ENCODE measurements around the gene AUH.

- TF ChIP-seq NFE2L1 (tag; IDR thresholded peaks at IDR 0.05; ENCODE audit: borderline replicate concordance, low read depth) (no peak), ATF2 (CRISPR knock-in tag; IDR thresholded peaks at IDR 0.05) (no peak), HMBOX1 (IDR thresholded peaks at IDR 0.05) (no peak), MTA1 (IDR thresholded peaks at IDR 0.05; ENCODE audit: borderline replicate concordance) (no peak), RNF2 (IDR thresholded peaks at IDR 0.05) (no peak), CBX3 (IDR thresholded peaks at IDR 0.05; ENCODE audit: borderline replicate concordance in 1 of 2, low read length in 2 of 2) (no peak), MAX (CRISPR knock-in tag; IDR thresholded peaks at IDR 0.05) (no peak), STAT5B (CRISPR knock-in tag; IDR thresholded peaks at IDR 0.05) (no peak), ZZZ3 (IDR thresholded peaks at IDR 0.05) (no peak), POLR2A (conservative IDR thresholded peaks at IDR 0.05) (no peak), USF1 (CRISPR knock-in tag; IDR thresholded peaks at IDR 0.05) (no peak), PRDM10 (IDR thresholded peaks at IDR 0.05; ENCODE audit: partially characterized antibody) (no peak), POLR2AphosphoS5 (IDR thresholded peaks at IDR 0.05; ENCODE audit: control insufficient read depth, insufficient read depth, low read depth, low read length) (no peak)
Observed at GRCh38 chr9:91246846-91247245, 114.9 kb downstream of the AUH start.

Data from K562 (cell line).